GM12874 (cell line): ENCODE data around the gene GREB1L.

ENCODE experiments used
- TF ChIP-seq, protein P1 (sequence below): IDR thresholded peaks from 2 replicates; pipeline ENCODE4 v1.5.1; 2011; ENCODE audit warnings: low read depth, mild to moderate bottlenecking, control low read depth, low read length, moderate library complexity; ENCODE audit not compliant: insufficient read depth

Gene GREB1L

DNA sequence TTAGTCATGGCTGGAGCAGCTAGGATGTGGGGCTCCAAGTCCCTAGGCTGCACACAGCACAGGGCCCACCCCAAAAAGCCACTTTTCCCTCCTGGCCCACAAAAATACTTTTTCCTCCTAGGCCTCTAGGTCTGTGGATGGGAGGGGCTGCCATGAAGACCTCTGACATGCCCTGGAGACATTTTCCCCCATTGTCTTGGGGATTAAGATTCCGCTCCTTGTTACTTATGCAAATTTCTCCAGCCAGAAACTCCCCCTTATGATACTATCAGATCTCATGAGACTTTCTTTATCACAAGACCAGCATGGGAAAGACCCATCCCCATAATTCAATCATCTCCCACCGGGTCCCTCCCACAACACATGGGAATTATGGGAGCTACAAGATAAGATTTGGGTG, 232.6 kb downstream of the GREB1L start:
- TF ChIP-seq, protein P1, sequence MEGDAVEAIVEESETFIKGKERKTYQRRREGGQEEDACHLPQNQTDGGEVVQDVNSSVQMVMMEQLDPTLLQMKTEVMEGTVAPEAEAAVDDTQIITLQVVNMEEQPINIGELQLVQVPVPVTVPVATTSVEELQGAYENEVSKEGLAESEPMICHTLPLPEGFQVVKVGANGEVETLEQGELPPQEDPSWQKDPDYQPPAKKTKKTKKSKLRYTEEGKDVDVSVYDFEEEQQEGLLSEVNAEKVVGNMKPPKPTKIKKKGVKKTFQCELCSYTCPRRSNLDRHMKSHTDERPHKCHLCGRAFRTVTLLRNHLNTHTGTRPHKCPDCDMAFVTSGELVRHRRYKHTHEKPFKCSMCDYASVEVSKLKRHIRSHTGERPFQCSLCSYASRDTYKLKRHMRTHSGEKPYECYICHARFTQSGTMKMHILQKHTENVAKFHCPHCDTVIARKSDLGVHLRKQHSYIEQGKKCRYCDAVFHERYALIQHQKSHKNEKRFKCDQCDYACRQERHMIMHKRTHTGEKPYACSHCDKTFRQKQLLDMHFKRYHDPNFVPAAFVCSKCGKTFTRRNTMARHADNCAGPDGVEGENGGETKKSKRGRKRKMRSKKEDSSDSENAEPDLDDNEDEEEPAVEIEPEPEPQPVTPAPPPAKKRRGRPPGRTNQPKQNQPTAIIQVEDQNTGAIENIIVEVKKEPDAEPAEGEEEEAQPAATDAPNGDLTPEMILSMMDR: no peak

DNA sequence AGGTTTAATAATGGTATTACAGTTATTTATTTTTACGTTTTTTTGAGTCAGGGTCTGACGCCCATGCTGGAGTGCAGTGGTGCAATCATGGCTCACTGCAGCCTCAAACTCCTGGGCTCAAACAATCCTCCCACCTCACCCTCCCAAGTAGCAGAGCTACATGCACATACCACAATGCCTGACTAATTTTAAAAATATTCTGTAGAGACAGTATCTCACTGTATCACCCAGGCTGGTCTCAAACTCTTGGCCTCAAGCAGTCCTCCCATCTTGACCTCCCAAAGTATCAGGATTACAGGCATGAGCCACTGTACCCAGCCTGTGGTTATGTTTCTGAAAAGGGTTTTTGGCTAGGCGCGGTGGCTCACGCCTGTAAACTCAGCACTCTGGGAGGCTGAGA, 237.7 kb downstream of the GREB1L start:
- TF ChIP-seq, protein P1: no peak

DNA sequence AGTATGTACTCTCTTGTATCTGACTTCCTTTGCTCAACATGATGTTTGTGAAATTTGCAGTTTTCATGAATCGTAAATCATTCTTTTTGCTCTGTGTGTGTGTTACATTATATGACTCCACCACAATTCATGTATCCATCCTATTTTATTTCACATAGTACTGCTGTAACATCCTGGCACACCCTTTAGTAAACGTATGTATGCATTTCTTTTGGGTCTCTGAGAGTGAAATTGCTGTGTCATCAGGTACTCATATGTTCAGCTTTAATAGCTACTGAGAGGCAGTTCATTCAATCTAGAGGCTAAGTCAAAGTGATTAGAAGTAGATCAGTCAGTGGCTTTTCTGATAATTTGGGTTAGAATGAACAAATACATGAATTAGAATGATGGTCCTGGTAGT, 239.7 kb downstream of the GREB1L start:
- TF ChIP-seq, protein P1: no peak

DNA sequence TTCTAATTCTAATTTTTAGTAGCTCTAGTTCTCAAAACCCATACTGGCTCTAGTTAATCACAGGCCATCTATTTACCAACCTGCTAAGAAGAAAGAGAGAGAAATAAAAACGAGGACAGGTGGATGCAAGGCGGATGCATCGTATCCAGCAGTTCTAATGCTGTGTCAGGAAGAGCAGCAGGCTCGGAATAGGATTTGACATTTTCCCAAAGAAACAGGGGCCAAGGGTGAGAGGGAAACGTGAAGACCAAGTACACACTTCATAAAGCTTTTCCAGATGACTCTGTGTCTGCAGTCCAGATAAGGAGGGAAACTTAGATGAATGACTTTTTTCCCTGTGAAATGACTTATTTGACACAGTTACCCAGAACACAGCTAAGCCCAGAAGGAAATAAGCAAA, 241.0 kb downstream of the GREB1L start:
- TF ChIP-seq, protein P1: no peak

DNA sequence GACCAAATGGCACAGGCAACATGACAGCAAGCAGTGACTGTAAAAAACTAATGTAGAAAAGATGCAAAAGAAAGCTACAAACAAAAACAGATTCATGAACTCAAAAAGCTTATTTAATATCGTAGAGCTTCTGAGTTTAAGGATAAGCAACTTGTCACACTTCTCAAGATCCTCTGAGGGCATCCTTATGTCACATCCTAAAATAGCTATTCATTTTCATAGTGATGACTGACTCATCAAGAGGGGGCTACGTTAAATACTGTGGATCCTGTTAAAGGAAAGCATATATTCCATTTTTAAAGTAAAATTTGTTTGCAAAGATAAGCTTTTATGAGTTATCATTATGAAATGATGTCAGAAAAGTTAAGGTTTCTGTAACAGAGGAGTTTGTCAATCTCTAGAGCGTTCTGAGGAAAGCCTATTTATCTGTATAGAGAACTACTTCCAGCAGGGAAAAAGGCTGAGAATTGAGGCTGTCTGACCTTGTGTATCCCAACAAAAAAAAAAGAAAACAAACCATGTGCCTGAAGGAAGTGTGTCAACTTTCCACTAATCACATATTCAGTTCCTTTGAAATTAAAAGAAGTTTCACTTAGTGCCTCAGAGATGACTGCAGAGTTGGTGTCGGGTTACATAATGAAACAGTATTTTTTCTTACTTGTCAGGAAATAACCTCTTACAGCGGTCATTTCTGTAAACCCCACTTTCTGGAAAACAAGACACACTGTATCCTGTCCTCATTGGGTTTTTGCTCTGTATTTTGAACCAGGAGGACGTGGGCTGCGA, 243.0 kb downstream of the GREB1L start:
- TF ChIP-seq, protein P1: no peak

DNA sequence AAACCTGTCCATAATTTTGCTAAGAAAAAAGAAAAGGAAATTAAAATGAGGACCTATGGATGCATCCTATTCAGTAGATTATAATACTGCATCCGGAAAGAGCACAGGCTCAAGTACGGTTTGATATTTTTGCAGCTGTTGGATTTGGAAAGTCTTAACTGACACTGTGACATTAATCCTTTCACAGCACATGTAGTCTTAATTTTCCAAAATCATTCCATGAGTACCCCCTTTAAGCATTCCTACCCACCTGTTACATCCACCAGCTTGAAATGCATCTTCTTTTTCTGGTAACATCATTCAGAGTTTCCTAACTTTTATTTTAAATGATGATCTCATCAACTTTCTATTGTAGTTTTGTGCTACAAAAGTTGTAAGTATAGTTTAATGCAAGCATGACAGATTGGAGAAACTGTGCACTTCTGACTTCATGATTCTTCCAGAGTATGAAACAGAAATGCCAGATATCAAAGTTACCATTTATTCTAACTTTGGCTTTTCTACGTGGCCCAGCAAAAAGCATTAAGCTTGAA, 244.9 kb downstream of the GREB1L start:
- TF ChIP-seq, protein P1: no peak

DNA sequence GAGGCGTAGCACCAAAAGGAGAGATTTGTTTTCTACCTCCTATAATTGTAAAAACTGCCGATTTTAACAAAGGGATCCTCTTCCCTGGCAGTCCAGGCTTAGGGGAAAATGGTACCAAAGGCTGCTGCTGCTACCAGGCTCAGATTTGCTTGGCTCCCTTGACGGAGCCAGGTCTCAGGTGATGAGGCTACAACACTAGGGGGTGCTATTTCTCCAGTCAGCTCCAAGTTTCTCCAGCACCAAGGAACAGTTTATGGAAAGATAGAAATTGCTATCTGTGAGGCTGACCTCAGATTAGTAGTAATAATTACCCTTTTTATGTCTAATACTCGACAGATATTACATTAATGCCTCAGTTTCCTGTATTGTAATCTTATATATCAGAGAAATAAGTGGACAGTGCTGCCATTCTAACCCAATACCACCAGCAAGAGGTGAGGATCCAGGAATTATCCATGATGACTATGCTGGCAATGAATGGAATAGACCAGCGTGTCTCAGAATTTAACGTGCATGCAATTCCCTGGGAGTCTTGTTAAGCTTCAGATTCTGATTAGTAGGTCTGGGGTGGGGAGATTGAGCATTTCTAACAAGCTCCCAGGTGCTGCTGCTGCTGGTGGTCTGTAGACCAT, 247.2 kb downstream of the GREB1L start:
- TF ChIP-seq, protein P1: peak; percentile 69
